DND-41 (cell line): Measurements from ENCODE around the gene DOCK9.

Experiments
- ATAC-seq: fragments of 200-7000 bp; cut with Tn5 transposase; 3 replicates; pipeline ENCODE4 v1.9.1; 2021; ENCODE audit warnings: low read depth; ENCODE audit not compliant: insufficient read depth
- DNase-seq: peaks from one replicate; pipeline ENCODE4 v3.0.0-alpha.2; 2020
- H2AFZ ChIP-seq: 2 replicates; pipeline ENCODE4 v1.6.0; 2012; ENCODE audit warnings: low read depth, low read length
- H3K27ac ChIP-seq: 2 replicates; pipeline ENCODE4 v1.5.1; 2012; ENCODE audit warnings: low read length, inconsistent platforms
- H3K27me3 ChIP-seq: fragments of 200-600 bp; sonication (generic); 2 replicates; pipeline ENCODE4 v1.6.0; 2012; ENCODE audit warnings: low read length, mild to moderate bottlenecking, inconsistent platforms; ENCODE audit not compliant: insufficient read depth, poor library complexity
- H3K36me3 ChIP-seq: 2 replicates; pipeline ENCODE4 v1.5.1; 2012; ENCODE audit warnings: low read length, inconsistent platforms; ENCODE audit not compliant: insufficient read depth
- H3K4me1 ChIP-seq: 2 replicates; pipeline ENCODE4 v1.5.1; 2012; ENCODE audit warnings: mild to moderate bottlenecking, low read length; ENCODE audit not compliant: insufficient read depth
- H3K4me2 ChIP-seq: 2 replicates; pipeline ENCODE4 v1.6.0; 2012; ENCODE audit warnings: mild to moderate bottlenecking, moderate library complexity, low read length, inconsistent platforms; ENCODE audit not compliant: insufficient read depth
- H3K4me3 ChIP-seq, 2 experiments: fragments of 200-600 bp in 1 of 2; shearing (Covaris generic) in 1 of 2; 2 replicates each; pipeline ENCODE4 v1.5.1; 2012 to 2016; ENCODE audit warnings: inconsistent platforms in 2 of 2, low read length in 2 of 2, mild to moderate bottlenecking in 2 of 2, low read depth in 1 of 2, moderate library complexity in 1 of 2
- H3K79me2 ChIP-seq: 2 replicates; pipeline ENCODE4 v1.6.0; 2012; ENCODE audit warnings: low read length, inconsistent platforms; ENCODE audit not compliant: insufficient read depth
- H3K9ac ChIP-seq: 2 replicates; pipeline ENCODE4 v1.6.0; 2012; ENCODE audit warnings: low read depth, mild to moderate bottlenecking, inconsistent platforms, low read length, moderate library complexity
- H3K9me3 ChIP-seq: 2 replicates; pipeline ENCODE4 v1.5.1; 2012; ENCODE audit warnings: low read length, moderate library complexity, mild to moderate bottlenecking, inconsistent platforms; ENCODE audit not compliant: insufficient read depth, severe bottlenecking
- H4K20me1 ChIP-seq: 2 replicates; pipeline ENCODE4 v1.6.0; 2012; ENCODE audit warnings: low read length; ENCODE audit not compliant: insufficient read depth
- EZH2 ChIP-seq: IDR thresholded peaks from 3 replicates; pipeline ENCODE4 v1.6.1; 2012; ENCODE audit warnings: borderline replicate concordance, low read depth, mild to moderate bottlenecking, moderate library complexity, low read length, inconsistent platforms; ENCODE audit not compliant: severe bottlenecking
- TF ChIP-seq, protein P1 (sequence below): IDR thresholded peaks from 2 replicates; pipeline ENCODE4 v1.5.1; 2012; ENCODE audit warnings: borderline replicate concordance, low read length, moderate library complexity, mild to moderate bottlenecking; ENCODE audit not compliant: poor library complexity, severe bottlenecking; ENCODE audit errors: extremely low read depth

The DOCK9 gene

GRCh38 chr13:98802559-98802958, 175.3 kb downstream of the DOCK9 start:
- H3K4me3 ChIP-seq: no peak overlapping the region
- TF ChIP-seq, protein P1, sequence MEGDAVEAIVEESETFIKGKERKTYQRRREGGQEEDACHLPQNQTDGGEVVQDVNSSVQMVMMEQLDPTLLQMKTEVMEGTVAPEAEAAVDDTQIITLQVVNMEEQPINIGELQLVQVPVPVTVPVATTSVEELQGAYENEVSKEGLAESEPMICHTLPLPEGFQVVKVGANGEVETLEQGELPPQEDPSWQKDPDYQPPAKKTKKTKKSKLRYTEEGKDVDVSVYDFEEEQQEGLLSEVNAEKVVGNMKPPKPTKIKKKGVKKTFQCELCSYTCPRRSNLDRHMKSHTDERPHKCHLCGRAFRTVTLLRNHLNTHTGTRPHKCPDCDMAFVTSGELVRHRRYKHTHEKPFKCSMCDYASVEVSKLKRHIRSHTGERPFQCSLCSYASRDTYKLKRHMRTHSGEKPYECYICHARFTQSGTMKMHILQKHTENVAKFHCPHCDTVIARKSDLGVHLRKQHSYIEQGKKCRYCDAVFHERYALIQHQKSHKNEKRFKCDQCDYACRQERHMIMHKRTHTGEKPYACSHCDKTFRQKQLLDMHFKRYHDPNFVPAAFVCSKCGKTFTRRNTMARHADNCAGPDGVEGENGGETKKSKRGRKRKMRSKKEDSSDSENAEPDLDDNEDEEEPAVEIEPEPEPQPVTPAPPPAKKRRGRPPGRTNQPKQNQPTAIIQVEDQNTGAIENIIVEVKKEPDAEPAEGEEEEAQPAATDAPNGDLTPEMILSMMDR: no peak
- no peak for TF ChIP-seq EZH2

GRCh38 chr13:98801626-98802418, 176.0 kb downstream of the DOCK9 start:
- no peak overlapping the region for H3K27ac ChIP-seq
- H2AFZ ChIP-seq: no peak overlapping the region
- TF ChIP-seq, protein P1: no peak
- TF ChIP-seq EZH2: no peak
- DNase-seq (no peak), ATAC-seq (no peak)
- no peak overlapping the region for H3K4me2 ChIP-seq
- no peaks in the 10 kb centered on the region for H4K20me1 ChIP-seq
- H3K9ac ChIP-seq: no peak overlapping the region
- no peaks in the 10 kb centered on the region for H3K27me3 ChIP-seq
- H3K36me3 ChIP-seq: peaks cover 26% of the 10 kb centered on the region
- no peak overlapping the region for H3K4me3 ChIP-seq
- H3K79me2 ChIP-seq: no peaks in the 10 kb centered on the region
- no peaks in the 10 kb centered on the region for H3K9me3 ChIP-seq
- peaks cover 15% of the 10 kb centered on the region for H3K4me1 ChIP-seq

More at GRCh38 chr13:98802559-98802958, 175.3 kb downstream of the DOCK9 start:
- Histone ChIP-seq H3K27me3 (no peaks in the 10 kb centered on the region), H3K4me1 (peaks cover 8% of the 10 kb centered on the region), H3K9ac (no peak overlapping the region), H3K79me2 (no peaks in the 10 kb centered on the region), H3K36me3 (peaks cover 26% of the 10 kb centered on the region), H2AFZ (no peak overlapping the region), H4K20me1 (no peaks in the 10 kb centered on the region), H3K9me3 (no peaks in the 10 kb centered on the region), H3K27ac (no peak overlapping the region), H3K4me2 (no peak overlapping the region)
- DNase-seq: no peak
- ATAC-seq: no peak

- H2AFZ ChIP-seq: no peak overlapping the region
- no peaks in the 10 kb centered on the region for H4K20me1 ChIP-seq
- peaks cover 16% of the 10 kb centered on the region for H3K4me1 ChIP-seq
- ATAC-seq (no peak), DNase-seq (no peak)
- no peak overlapping the region for H3K27ac ChIP-seq
- H3K9ac ChIP-seq: no peak overlapping the region
- no peaks in the 10 kb centered on the region for H3K9me3 ChIP-seq
- peaks cover 34% of the 10 kb centered on the region for H3K36me3 ChIP-seq
- H3K4me3 ChIP-seq: no peak overlapping the region
- no peaks in the 10 kb centered on the region for H3K79me2 ChIP-seq
- no peak for TF ChIP-seq EZH2
- TF ChIP-seq, protein P1: no peak
- no peaks in the 10 kb centered on the region for H3K27me3 ChIP-seq
- H3K4me2 ChIP-seq: no peak overlapping the region
These were observed 177.8 kb downstream of the DOCK9 start for GRCh38 chr13:98800078-98800477.
